Tibial nerve (tissue), 4 donors: Measurements from ENCODE around the gene FST. TPM values are rescaled to one million over a fixed set of nuclear protein-coding genes. Genes with fewer than 3 reads are reported as not detected.

Experiments
- DNase-seq, 2 donors: peaks; one replicate each; pipeline ENCODE4 v3.0.0-alpha.2; 2019; ENCODE audit warnings: low spot score in 2 of 2
- H3K27ac ChIP-seq, 4 donors: fragments of 200-600 bp; sonication (generic) in 3 of 4; one replicate each; pipeline ENCODE4 v1.5.1; 2017 to 2019; ENCODE audit warnings: mild to moderate bottlenecking in 1 of 4
- H3K27me3 ChIP-seq, 2 donors: fragments of 200-600 bp; sonication (generic) in 1 of 2; one replicate each; pipeline versions ENCODE4 v1.5.1 to v1.6.0; 2017 to 2019
- H3K36me3 ChIP-seq, 3 donors: fragments of 200-600 bp; sonication (generic); one replicate each; pipeline ENCODE4 v1.5.1; 2018 to 2019
- H3K4me1 ChIP-seq, 4 donors: fragments of 200-600 bp; sonication (generic) in 3 of 4; one replicate each; pipeline ENCODE4 v1.5.1; 2017 to 2019
- H3K4me3 ChIP-seq, 4 donors: fragments of 200-600 bp; sonication (generic) in 3 of 4; one replicate each; pipeline ENCODE4 v1.5.1; 2017 to 2019; ENCODE audit warnings: mild to moderate bottlenecking in 1 of 4, moderate library complexity in 1 of 4
- H3K9me3 ChIP-seq, 4 donors: fragments of 200-600 bp; sonication (generic) in 3 of 4; one replicate each; pipeline ENCODE4 v1.5.1; 2017 to 2019
- CTCF ChIP-seq, 5 experiments: fragments of 200-600 bp in 3 of 5; fragments of 450-650 bp in 2 of 5; sonication (generic) in 3 of 5; IDR thresholded peaks; one replicate each; pipeline ENCODE4 v1.5.1; 2016 to 2019; ENCODE audit warnings: antibody characterized with exemption in 5 of 5, mild to moderate bottlenecking in 3 of 5, moderate library complexity in 2 of 5
- EP300 ChIP-seq, 2 donors: sonication (generic); formaldehyde crosslinking; IDR thresholded peaks; one replicate each; pipeline ENCODE4 v1.6.1; 2017; ENCODE audit warnings: antibody characterized with exemption in 2 of 2, mild to moderate bottlenecking in 1 of 2
- POLR2A ChIP-seq, 2 donors: fragments of 450-650 bp; IDR thresholded peaks; one replicate each; pipeline ENCODE4 v1.6.1; 2017; ENCODE audit warnings: antibody characterized with exemption in 2 of 2, mild to moderate bottlenecking in 2 of 2, moderate library complexity in 2 of 2
- WGBS, 2 donors: methylation state at CpG; one replicate each; pipeline ENCODE4 v1.1.5; 2018; 5-methylcytosine and 5-hydroxymethylcytosine counted together
- total RNA-seq, 4 donors: library from RNA; depleted of rRNA; stranded (reverse); fragments of >200 nt; gene quantifications; one replicate each; pipeline ENCODE4 v1.1.0, GENCODE V29; 2016

The FST gene
- total RNA-seq, 4 donors from 2014 or later = 1.8 to 27.3 (median 12.9) TPM

- no peak for TF ChIP-seq POLR2A (IDR thresholded peaks at IDR 0.05)
- no peak for TF ChIP-seq CTCF (IDR thresholded peaks at IDR 0.05)
- no peak for TF ChIP-seq EP300 (IDR thresholded peaks at IDR 0.05)
- no peak for DNase-seq
- no peaks in the 10 kb centered on the region for H3K36me3 ChIP-seq
- H3K4me3 ChIP-seq = no peak overlapping the region
- H3K27ac ChIP-seq = no peak overlapping the region
- H3K4me1 ChIP-seq = peaks cover 0 to 4% (median 0%) of the 10 kb centered on the region in 4 donors
- 76 to 82% methylated on average over 2 of the region's 2 CpGs for WGBS, 2 donors
- no peaks in the 10 kb centered on the region for H3K9me3 ChIP-seq
- no peaks in the 10 kb centered on the region for H3K27me3 ChIP-seq
Measured at GRCh38 chr5:53463909-53464621, 16.4 kb upstream of the FST start.

- Histone ChIP-seq H3K9me3 (no peaks in the 10 kb centered on the region), H3K4me1 (peaks cover 0 to 4% (median 0%) of the 10 kb centered on the region in 4 donors), H3K36me3 (no peaks in the 10 kb centered on the region), H3K27me3 (no peaks in the 10 kb centered on the region), H3K27ac (no peak overlapping the region), H3K4me3 (no peak overlapping the region)
- DNase-seq = no peak
- WGBS, 2 donors = 39 to 47% methylated on average over 3 of the region's 3 CpGs
- TF ChIP-seq POLR2A (IDR thresholded peaks at IDR 0.05) = no peak
- no peak for TF ChIP-seq CTCF (IDR thresholded peaks at IDR 0.05)
- no peak for TF ChIP-seq EP300 (IDR thresholded peaks at IDR 0.05)
Measured at GRCh38 chr5:53464722-53465121, 15.7 kb upstream of the FST start.

GRCh38 chr5:53469946-53470687 lies 10.3 kb upstream of the FST start:
- Histone ChIP-seq H3K36me3 (no peaks in the 10 kb centered on the region), H3K27me3 (no peaks in the 10 kb centered on the region), H3K9me3 (no peaks in the 10 kb centered on the region), H3K27ac (no peak overlapping the region), H3K4me1 (no peaks in the 10 kb centered on the region), H3K4me3 (no peak overlapping the region)
- 73 to 80% methylated on average over 2 of the region's 2 CpGs for WGBS, 2 donors
- no peak for DNase-seq
- no peak for TF ChIP-seq POLR2A (IDR thresholded peaks at IDR 0.05)
- no peak for TF ChIP-seq CTCF (IDR thresholded peaks at IDR 0.05)
- no peak for TF ChIP-seq EP300 (IDR thresholded peaks at IDR 0.05)

GRCh38 chr5:53472279-53472678 lies 8.2 kb upstream of the FST start:
- no peak for TF ChIP-seq POLR2A (IDR thresholded peaks at IDR 0.05)
- TF ChIP-seq EP300 (IDR thresholded peaks at IDR 0.05) = no peak
- TF ChIP-seq CTCF (IDR thresholded peaks at IDR 0.05) = no peak
- Histone ChIP-seq H3K4me3 (no peak overlapping the region), H3K9me3 (no peaks in the 10 kb centered on the region), H3K27me3 (no peaks in the 10 kb centered on the region), H3K27ac (no peak overlapping the region), H3K4me1 (peaks cover 0 to 10% (median 0%) of the 10 kb centered on the region in 4 donors), H3K36me3 (no peaks in the 10 kb centered on the region)
- DNase-seq = no peak
- WGBS, 2 donors = 72 to 89% methylated on average over 1 of the region's 1 CpG
